GM12892 (cell line): ENCODE data around the gene CHURC1.

ENCODE experiments used
- POLR2A ChIP-seq: IDR thresholded peaks from 2 replicates; pipeline ENCODE4 v1.6.1; 2011; ENCODE audit warnings: low read depth, low read length, control low read depth
- POLR2AphosphoS5 ChIP-seq: IDR thresholded peaks from 2 replicates; pipeline ENCODE4 v1.6.1; 2011; ENCODE audit warnings: low read depth, low read length, control low read depth
- TAF1 ChIP-seq: IDR thresholded peaks from 2 replicates; pipeline ENCODE4 v1.6.1; 2011; ENCODE audit warnings: low read depth, mild to moderate bottlenecking, control low read depth, low read length, borderline replicate concordance

DNA sequence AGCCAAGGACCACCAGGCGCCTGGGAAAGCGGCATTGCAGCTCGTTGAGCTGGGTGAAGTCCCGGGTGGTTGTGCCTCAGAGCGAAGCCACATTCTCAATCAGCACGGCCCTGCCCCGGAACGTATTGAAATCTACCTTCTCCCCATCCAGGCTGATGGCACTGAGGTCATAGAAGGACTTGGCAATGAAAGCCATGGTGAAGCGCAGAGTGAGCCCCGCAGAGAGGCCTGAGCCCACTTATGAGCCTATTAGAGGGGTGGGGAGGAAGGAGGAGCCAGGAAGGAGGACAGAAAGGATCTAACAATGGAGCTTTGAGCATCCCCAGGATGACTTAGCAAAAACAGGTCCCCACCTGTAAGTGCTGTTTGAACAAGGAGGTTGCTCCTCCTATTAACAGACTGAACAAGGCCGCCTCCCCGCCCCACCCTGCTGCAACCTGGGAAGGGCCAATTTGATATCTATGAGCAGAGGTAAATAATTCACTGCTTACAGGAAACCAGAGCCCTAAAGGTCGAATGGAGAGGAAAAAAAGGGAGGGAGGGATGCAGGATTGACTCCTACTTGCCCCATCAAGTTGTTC lies 28.4 kb downstream of the CHURC1 start, which contains the start of gene GPX2:
- TF ChIP-seq TAF1 (no peak), POLR2AphosphoS5 (no peak), POLR2A (no peak)
